Stimulated activated CD4-positive, alpha-beta T cell treated with anti-CD3 and anti-CD28 coated beads, Interleukin-1b, Interleukin-23, amount 100 ng/mL, for 4 hours (primary cell): ENCODE data around the gene ELSPBP1.
"Not testable (repeated sequence)": the region's sequence is repeated elsewhere in the genome, so short reads cannot be mapped to it uniquely, and the experiment has no call there.

Experiments used
- DNase-seq, 2 donors: peaks; one replicate each; pipeline ENCODE4 v3.0.0-alpha.2; 2020; ENCODE audit warnings: low read depth in 2 of 2

ELSPBP1 gene

DNA sequence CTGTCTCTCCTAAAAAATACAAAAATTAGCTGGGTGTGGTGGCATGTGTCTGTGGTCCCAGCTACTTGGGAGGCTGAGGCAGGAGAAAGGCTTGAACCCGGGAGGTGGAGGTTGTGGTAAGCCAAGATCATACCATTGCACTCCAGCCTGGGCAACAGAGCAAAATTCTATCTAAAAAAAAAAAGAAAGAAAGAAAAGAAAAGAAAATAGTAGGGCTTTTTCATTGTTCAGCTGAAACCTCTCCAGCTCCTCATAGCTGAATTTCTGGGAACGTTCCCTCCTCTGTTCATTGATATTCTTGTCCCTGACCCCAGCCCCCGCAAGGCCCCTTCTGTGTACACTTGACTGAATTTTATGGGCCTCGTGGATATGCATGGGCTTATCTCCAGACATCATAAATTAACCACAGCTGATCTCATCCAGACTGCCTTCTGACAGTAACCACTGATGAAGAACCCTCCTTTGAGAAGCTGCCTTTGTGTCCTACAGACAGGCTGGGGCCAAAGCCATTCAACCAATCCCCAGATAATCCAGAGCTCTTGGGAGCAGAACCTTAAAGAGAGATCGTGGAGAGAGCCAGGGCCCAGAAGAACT lies at the start of gene ELSPBP1:
ELSPBP1 (plus strand) TSS at position 424 of the 594 bp plus-strand sequence. CDS start 14,036 bp downstream, outside the sequence.
- no peak for DNase-seq

DNA sequence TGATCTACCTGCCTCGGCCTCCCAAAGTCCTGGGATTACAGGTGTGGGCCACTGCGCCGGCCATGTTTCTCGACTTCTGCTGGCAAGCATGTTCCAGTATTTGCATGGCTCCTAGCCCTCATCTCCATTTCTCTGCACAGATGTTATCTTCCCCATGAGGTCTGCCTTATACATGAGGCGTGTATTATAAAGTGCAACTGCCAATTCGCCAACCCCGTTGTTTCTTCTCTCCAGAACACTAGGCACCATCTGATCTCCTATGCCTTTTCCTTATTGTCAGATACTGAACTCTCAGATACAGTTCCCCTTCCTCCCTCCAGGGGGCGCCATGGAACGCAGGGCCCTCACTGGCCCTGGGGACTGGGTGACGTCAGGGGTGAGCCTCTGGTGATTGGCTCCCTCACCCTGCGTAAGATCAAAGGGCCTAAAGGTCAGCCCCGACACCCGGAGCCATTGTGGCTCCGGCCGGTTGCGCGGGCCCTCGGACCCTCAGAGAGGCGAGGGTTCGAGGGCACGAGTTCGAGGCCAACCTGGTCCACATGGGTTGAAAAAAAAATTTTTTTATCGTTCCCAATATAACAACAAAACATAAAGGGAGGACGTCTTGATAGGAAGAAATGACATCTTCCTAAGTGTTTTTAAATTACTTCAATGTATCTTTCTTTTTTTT lies 44.4 kb upstream of the ELSPBP1 start:
- not testable (repeated sequence) for DNase-seq

DNA sequence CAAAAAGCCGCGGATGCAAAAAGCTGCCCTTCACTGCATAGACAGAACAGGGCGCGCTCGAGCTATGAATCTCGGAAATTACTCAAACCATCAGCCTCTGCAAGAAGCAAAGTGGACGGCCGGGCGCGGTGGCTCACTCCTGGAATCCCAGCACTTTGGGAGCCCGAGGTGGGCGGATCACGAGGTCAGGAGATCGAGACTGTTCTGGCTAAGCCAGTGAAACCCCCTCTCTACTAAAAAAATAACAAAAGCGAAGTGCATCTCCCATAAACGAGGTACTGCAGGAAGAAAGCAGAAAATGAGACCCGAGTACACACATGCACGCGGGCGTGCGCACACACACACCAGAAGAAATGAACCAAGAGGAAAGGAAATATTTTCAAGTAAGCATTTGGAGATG lies 42.3 kb upstream of the ELSPBP1 start:
- DNase-seq: not testable (repeated sequence)

DNA sequence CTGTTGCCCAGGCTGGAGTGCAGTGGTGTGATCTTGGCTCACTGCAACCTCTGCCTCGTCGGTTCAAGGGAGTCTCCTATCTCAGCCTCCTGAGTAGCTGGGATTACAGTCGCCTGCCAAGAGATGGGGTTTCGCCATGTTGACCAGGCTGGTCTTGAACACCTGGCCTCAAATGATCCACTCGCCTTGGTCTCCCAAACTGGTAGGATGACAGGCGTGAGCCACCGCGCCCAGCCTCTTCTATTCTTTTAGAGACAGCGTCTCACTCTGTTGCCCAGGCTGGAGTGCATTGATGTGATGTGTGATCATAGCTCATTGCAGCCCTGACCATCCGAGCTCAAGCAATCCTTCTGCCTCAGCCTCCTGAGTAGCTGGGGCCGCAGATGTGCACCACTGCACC lies 38.5 kb upstream of the ELSPBP1 start:
- DNase-seq: not testable (repeated sequence)

DNA sequence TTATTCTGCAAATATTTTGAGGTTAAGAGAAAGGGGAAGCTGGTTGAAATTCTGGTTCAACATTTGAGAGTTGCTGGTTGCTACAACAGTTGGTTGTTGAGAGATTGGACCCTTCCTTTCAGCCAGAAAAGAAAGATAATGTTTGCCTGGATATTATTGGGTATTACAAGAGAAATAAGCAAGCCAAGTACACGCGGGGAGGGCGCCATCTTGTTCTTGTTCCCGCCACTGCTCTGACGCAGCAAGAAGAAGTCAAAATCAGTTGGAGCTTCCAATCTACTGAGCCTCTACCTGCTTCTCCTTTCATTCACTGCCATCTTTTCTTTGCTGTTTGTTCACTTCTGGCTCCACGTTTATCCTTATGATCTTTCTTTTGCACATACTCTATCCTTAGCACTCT lies 20.9 kb upstream of the ELSPBP1 start:
- no peak for DNase-seq

DNA sequence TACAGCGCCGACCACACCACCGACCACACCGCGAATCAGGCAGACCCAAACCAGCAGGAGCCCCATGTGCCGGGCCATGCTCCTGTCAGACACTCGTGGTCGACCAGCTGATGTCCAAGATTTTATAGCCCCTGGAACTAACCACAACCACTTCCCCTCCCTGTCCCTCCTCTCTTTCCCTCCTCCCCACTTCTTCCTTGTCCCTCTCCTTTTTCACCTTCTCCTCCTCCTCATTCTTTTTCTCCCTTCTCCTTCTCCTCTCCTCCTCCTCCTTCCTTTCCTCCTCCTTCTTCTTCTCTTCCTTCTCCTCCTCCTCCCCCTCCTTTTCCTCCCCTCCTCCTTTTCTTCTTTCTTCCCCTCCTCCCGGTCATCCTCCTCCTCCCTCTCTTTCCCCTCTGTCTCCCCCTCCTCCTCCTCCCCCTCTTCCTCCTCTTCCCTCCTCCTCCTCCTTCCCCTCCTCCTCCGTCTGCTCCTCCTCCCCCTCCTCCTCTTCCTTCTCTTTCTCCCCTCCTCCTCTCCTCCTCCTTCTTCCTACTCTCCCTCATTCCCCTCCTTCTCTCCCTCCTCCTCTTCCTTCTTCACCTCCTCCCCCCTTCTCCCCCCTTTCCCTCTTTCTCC lies 3.1 kb upstream of the ELSPBP1 start:
- DNase-seq: no peak

DNA sequence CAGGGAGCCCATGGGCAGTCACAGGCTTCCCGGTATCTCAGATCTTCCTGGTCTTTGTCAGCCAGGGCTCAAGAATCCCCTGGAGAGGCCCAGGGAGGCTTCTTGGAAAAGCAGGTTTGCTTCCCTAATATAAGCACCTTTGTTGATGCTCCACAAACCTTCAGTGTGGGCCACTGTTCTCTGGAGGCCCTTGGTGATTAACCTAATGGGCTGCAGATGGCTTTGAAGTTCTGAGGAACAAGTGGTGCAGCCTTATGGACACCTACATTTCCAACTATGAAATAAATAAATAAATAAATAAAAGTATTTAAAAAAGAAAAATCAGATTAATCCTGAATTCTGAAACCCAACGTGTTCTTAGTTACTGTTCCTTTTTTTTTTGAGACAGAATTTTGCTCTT lies 2.4 kb upstream of the ELSPBP1 start, which contains the start of gene BSPH1:
BSPH1 (minus strand) TSS at position 101 of the 400 bp plus-strand sequence; CDS start at position 12, 89 bp downstream.
- DNase-seq: no peak

DNA sequence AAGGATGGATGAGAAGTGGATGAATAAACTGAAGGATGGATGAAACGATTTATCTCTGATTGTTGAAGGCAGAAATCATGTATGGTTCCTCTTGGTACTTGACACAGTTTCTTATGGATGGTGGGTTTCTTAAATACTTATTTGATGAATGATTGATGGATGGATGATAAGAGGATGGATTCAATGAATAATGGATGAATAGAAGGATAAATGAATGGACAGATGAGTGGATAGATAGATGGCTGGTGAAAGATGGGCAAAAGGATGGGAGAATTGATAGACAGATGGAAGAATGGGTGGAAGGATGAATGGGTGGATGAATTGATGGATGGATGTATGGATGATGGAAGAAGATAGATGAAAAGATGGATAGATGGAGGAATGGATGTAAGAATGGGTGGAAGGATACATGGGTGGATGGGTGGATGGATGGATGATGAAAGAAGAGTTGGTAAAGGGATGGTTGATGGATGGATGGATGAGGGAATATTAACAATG lies 1.8 kb downstream of the ELSPBP1 start:
- no peak for DNase-seq

DNA sequence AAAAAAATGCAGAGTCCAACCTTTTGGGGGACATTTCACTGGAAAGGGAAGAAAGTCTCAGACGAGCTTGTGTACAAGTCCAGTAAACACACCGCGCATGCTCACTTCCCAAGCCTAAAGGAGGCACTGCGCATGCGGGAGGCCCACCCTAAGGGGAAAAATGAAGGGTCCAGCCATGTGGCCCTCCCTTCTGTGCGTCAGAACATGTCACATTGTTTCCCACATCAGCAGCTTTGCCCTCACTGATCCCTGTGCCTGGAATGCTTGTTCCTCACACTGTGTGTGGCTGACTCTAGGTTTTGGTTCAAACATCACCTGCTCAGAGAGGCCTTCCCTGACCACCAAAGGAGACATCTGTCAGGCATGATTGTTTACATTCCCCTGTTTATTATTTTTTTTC lies 4.4 kb downstream of the ELSPBP1 start:
- DNase-seq: no peak

DNA sequence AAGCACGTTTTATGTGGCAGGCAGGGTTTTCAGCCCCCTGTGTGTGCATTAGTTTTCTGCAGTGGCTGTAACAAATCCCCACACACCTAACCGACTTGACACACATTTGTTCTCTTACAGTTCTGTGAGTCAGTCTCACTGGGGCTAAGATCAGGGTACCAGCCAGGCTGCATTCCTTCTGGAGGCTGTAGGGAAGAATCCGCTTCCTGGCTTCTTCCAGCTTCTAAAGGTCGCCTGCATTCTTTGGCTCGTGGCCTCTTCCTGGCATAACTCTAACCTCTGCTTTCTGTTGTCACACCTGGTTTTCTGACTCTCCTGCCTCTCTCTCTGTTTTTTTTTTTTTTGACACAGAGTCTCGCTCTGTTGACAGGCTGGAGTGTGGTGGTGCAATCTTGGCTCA lies 6.4 kb downstream of the ELSPBP1 start:
- DNase-seq: no peak

DNA sequence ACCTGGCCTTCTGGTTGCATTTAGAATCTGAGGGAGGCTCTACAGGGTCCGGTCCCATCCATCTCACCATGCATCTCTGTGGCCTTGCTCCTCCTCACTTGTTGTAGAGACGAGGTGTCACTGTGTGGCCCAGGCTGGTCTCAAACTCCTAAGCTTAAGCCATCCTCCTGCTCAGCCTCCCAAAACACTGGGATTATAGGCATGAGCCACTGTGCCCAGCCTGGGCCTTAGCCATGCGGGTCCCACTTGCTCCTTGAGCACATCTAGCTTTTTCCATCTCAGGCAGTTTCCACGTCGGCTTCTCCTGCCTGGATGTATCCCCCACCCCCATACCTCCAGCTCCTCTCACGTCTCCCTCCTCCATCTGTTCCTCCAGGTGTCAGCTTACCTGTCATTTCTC lies 9.8 kb downstream of the ELSPBP1 start:
- no peak for DNase-seq

DNA sequence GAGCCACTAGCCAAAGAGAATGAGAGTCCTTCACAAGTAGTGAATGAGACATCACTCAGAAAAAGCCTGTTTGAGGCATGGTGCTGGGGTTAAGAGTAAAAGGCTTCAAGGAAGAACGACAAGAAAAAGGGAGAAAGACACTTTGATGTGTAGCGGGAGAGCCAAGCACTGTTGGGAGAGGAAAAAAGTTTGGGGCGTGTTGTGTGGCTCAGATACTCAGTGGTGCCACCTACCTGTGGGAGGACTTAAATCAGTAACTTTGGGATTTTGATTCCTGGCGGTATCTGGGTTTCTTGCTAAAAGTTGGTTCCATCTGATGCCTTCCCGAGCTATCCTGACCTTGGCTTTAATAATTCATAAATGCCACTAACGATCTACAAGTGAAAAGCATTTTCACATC lies 12.3 kb downstream of the ELSPBP1 start:
- DNase-seq: no peak

DNA sequence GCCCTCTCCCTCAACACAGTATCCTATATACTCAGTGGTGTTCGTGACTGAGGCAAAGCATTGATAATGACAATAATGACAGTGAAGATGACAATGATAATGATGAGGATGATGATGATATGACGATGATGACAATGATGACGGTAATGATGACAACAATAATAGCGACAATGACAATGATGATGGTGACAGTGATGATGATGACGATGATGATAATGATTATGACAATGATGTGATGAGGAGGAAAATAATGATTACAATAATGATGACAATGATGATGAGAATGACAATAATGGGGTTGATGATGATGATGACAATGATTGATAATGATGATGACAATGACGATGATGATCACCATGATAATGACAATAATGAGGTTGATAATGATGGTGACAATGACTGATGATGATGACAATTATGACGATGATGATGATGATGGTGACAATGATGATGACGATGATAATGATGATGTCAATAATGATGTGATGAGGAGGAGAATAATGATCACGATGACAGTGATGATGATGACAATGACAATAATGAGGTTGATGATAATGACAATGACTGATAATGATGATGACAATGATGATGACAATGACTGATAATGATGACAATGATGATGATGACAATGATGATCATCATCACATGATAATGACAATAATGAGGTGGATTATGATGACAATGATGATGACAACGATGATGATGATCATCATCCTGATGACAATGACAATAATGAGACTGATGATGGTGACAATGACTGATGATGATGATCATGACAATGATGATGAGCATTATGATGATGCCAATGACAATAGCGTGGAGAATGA lies 16.7 kb downstream of the ELSPBP1 start:
- DNase-seq: no peak

DNA sequence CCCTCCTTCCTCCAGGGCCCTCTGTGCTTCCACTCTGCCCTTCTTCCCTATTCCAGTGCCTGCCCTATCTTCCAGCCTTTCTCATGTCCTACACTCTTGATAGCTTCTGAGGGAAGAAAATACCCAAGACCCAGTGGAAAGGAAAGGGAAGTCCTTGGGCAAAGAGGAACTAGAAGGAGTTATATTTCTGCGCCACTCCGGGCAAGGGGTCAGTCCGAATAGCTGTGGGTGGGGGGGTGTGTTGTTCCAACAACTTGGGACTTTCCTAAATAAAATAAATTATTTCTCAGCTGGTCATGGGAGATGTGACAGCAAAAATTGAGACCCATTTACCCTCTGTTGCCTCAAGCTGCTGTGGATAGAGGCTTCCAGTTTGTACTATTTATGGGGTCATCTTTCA lies 26.3 kb downstream of the ELSPBP1 start:
- DNase-seq: no peak

DNA sequence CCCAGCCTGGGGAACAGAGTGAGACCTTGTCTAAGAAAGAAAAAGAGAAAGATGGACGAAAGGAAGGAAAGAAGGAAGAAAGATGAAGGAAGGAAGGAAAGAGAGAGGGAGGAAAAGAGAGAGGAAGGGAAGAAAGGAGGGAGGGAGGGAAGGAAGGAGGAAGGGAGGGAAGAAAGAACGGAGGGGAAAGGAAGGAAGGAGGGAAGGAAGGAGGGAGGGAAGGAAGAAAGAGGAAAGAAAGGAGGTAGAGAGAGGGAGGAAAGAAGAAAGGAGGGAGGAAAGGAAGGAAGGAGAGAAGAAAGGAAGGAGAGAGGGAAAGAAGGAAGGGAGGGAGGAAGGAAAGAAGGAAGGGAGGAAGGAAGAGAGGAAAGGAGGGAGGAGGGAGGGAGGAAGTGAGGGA lies 28.6 kb downstream of the ELSPBP1 start:
- DNase-seq: no peak

DNA sequence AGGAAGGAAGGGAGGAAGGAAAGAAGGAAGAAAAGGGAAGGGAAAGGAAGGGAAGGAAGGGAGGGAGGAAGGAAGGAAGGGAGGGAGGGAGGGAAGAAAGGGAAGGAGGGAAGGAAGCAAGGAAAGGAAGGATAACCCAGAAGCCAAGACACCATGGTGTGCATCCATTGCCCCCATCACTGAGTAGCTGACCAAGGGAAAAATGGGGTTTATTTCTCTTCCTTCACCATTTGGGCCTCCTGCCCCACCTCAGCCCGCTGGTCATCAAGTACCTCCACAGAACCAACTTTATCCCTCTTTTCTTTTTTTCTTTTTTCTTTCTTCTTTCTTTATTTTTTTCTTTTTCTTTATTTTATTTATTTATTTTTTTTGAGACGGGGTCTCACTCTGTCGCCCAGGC lies 29.1 kb downstream of the ELSPBP1 start:
- DNase-seq: no peak

DNA sequence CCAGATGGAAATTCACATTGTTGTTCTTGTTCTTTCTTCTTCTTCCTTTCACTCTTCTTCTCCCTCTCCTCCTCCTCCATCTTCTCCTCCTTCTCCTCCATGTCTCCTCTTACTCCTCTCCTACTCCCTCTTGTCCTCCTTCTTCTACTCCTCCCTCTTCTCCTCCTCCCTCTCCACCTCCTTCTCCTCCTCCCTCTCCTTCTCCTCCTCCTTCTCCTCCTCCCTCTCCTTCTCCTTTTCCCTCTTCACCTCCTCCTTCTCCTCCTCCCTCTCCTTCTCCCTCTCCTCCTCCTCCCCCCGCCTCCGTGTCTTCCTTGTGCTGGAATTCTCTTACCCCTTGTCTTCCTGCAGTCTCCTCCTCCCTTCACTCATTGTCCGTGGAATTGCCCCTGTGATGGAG lies 31.0 kb downstream of the ELSPBP1 start:
- no peak for DNase-seq

DNA sequence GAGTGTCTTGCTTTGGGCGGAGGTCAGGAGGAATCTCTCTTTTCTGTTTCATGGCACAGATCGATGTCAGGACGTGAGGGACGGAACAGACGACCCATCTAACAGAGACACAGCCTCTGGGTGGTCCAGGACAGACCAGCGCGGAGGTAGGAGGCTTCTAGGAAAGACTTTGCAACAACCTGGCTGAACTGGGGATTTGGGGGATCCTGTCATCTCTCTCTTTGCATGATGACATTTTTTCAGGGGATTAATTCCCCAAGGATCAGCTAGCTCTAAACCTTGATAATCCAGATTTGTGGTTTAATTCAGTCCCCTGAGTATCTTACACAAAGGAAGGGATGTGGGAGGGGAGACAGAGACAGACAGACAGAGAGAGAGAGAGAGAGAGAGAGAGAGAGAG lies 35.0 kb downstream of the ELSPBP1 start:
- DNase-seq: no peak

DNA sequence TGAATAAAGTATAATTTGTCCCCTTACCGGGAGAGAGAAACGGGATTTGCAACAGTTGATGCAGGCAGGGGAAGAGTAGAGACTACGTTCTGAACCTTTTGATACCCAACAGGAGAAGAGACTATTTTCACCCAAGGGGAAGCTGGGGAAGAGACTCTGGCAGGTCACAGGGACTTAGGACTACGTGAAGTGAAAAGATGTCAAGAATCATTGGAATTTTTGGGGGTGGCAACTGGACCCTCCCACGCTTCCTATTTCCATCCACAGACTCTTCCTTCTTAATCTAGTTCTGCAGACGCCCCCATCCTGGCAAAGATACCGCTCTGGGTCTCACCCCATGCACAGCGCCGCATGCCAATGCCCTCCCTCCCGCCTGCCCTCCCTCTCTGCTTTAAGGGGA lies 35.6 kb downstream of the ELSPBP1 start:
- no peak for DNase-seq

DNA sequence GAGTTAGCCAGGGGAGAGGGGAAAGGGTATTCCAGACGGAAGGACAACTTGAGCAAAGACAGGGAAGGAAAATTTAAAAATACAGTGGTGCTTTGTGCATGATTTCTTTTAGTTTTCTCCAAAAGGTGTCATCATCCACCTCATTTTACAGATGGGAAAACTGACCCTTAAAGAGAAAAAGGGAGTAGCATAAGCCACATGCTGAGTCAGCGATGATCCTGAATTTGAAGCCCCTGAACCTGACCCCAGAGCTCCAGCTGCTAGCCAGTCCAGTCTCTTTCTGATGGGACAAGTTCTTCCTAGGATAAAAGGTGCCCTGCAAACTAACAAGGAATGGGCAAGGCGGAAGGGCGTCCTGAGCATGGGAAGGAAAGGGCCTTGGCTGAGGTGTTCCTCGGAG lies 39.2 kb downstream of the ELSPBP1 start:
- no peak for DNase-seq

DNA sequence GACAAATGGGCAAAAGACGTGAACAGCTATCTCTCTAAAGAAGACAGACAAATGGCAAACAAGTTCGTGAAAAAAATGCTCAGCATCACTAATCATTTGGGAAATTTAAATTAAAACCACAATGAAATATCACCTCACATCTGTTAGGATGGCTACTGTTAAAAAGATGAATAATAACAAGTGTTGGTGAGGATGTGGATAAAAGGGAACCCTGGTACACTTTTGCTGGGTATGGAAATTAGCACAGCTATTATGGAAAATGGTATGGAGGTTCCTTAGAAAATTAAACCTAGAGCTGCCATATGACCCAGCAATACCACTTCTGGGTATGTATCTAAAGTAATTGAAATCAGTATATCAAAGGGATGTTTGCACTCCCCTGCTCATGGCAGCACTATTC lies 42.3 kb downstream of the ELSPBP1 start:
- no peak for DNase-seq

DNA sequence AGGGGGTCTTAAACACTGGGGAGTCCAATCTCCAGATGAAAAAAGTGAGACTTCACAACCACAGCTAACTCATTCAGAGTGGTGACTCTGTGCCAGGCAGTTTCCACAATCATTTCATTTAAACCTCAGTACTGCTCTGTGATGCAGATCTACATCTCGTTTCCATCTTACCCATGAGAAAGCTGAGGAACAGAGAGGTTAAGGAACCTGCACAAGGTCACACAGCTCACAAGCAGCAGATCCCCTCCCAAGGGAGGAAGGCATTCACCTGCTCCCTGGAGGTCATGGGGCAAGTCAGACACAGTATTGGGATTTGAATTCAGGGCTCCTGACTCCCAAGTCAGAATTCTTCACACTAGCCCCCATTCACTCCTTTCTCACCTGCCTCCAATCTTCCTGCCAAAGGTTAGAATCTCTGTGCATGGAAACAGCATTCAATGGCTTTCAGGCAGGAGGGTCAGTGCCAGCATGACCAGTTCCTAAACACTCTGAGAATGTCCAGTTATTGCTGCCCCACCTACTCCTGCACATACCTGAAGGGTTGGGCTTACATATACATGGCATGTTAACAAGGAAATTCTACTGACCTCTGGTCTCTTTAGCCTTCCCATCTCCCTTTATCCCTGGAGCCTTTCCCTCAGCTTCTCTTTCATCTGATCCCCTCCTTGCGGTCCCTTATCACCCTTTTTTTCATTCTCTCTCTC lies 47.6 kb downstream of the ELSPBP1 start:
- no peak for DNase-seq
